RPMI7951 (cell line): ENCODE data around the gene CADM2. TPM values are rescaled to one million over a fixed set of nuclear protein-coding genes. Genes with fewer than 3 reads are reported as not detected.

ENCODE experiments used
- DNase-seq: peaks from one replicate; pipeline ENCODE4 v3.0.0-alpha.2; 2012; ENCODE audit warnings: low read depth
- total RNA-seq: library from RNA; depleted of rRNA; stranded (reverse); fragments of >200 nt; shearing (Covaris generic); gene quantifications from 2 replicates; pipeline ENCODE4 v1.2.3, GENCODE V29; 2014

CADM2 gene
- total RNA-seq, 1 experiment from 2014 or later = not detected

- DNase-seq = peak; percentile 2
Observed at GRCh38 chr3:85571835-85572234, 613.0 kb downstream of the CADM2 start.

GRCh38 chr3:85572426-85572825, 613.6 kb downstream of the CADM2 start:
- peak; percentile 5 for DNase-seq

DNA sequence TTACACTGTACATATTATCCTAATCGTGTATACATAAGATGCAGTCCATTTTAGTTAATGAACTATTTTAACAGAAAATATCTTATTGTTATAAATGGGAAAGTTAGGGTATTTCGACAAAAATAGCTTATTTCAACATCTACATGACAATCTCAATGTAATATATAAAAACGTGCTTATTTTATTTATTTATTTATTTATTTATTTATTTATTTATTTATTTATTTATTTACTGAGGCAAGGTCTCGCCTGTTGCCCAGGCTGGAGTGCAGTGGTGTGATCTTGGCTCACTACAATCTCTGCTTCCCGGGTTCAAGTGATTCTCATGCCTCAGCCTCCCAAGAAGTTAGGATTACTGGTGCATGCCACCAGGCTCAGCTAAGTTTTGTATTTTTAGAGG, 614.2 kb downstream of the CADM2 start:
- DNase-seq = no peak

DNA sequence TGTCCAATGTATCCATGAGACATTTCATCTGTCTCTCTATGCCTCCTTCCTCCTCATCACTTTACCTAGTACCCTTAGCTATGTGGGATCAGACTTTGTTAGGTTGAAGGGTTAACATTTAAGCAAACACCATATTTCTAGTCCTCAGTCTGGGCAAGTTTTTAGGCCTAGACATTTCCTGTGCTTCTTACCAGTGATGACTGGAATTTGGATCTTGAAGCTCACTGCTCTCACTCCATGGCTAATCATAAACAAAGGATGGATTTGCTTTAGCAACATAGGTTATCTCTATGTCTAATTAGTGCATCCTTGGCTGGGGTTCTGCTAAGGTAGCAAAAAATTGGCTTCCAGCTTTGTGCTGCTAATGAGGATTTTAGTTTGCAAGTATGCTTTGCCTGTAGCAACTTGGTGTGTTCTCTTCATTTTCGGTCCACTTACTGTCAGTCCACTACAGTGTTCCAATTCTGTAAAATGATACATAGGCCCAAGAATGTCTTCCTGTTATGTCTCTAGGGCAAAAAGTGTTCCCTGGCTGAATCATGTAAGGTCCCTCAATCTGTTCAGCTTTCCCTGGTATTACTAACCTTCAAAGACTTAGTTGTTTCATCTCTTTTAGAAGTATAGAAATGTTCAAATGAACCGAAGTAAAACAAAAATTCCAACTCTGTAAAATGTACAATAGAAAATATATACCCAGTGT, 615.4 kb downstream of the CADM2 start:
- no peak for DNase-seq

- DNase-seq = peak; percentile 34
Observed at GRCh38 chr3:85576091-85576690, 617.4 kb downstream of the CADM2 start.

GRCh38 chr3:85576697-85577200, 618.0 kb downstream of the CADM2 start:
- no peak for DNase-seq

DNA sequence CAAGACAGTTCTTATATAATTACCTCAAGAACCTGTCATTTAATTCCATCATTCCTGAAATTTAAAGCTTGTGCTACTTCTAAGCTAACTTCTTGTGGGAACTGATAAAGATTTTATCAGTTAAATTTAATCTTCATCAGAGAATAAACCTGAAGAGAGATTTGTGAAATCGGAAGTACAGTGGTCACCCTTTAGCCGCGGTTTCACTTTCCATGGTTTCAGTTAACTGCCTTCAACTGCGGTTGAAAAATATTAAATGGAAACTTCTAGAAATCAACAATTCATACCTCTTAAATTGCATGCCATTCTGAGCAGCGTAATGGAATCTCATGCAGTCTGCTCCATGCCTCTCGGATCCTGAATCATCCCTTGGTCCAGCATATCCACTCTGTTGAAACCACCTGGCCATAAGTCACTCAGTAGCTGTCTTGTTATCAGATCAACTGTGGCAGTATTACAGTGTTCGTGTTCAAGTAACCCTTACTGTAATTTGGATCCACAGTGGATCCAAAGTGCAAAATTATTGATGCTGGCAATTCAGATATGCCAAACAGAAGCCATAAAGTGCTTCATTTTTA, 626.1 kb downstream of the CADM2 start:
- no peak for DNase-seq

GRCh38 chr3:85586018-85586417, 627.2 kb downstream of the CADM2 start:
- DNase-seq = no peak

DNA sequence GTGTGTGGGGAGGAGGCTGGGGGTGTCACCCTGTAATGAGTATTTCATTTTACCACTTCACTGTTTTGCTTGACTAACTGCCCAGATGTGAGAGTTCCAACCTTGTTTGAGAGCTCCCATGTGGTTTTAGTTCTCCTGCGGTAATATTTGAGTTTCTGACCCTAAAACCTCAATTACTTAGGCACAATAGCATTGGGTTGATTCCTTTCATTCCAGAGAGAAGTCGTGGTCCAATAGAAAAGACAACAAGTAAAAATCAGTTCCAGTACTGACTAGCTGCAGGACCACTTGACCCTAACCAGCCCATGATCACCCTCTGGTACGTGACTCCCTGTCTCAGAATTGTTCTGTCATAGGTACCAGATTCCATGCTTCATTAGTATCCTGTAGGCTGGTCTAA, 630.4 kb downstream of the CADM2 start:
- peak; percentile 1 for DNase-seq

DNA sequence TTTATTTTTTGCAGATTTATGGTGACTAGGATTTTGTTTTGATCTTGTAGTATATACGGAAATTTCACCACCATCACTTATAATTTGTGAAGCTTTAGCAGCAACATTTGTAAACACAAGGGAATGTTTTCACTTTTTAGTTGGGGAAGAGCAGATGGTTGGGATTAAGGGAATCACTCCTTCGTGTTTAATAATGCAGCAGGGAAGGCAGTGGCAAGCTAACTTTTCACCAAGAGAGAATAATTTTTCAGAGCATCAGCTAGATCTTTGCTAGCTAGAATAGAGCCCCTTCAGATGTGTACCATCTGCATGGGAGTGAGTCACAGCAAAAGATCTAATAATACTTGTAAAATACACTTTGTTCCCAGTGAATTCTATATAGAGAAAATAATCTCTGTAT, 632.7 kb downstream of the CADM2 start:
- DNase-seq = no peak

GRCh38 chr3:85592256-85592655, 633.5 kb downstream of the CADM2 start:
- no peak for DNase-seq

DNA sequence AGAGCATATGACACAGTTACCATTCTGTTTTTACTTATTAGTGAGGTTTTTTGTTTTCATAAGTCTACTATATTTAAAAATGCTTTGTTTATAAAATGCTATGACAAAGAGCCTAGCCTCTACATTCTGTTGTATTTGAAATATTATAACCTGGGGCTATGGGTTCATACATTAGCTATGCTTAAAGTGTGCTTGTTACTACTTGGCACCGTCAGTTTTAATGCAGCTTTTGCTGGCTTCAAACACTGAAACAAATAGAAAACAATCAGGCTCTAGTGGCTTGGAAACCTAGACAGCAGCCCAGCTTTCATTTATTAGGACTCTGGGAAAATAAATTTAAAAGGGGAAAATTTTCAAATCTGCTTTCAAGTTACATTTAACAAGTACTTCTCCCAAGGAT, 635.9 kb downstream of the CADM2 start:
- no peak for DNase-seq

- no peak for DNase-seq
Observed at GRCh38 chr3:85603378-85603777, 644.6 kb downstream of the CADM2 start.

- no peak for DNase-seq
Observed at GRCh38 chr3:85604641-85605040, 645.9 kb downstream of the CADM2 start.

GRCh38 chr3:85605066-85605465, 646.3 kb downstream of the CADM2 start:
- DNase-seq = no peak

DNA sequence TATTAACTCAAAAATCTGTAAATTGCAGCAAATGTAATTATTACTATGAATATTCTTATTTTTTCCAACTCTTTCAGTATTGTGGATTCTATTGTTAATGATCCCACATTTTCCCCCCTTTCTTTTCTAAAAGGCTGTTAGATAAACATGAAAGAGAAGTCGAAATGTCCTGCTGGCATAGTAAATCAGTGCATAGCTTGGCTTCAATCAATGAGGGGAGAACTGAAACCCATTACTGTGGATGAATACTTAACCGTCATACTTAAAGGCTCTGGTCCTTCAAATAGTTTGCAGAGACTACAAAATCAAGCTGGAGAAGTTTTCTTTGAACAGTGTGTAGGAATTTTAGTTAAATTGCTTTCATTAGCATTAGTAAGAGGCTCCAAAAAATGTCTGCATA, 667.9 kb downstream of the CADM2 start:
- DNase-seq = no peak

GRCh38 chr3:85627932-85628331, 669.1 kb downstream of the CADM2 start:
- DNase-seq = no peak

GRCh38 chr3:85631070-85631469, 672.3 kb downstream of the CADM2 start:
- DNase-seq = no peak

DNA sequence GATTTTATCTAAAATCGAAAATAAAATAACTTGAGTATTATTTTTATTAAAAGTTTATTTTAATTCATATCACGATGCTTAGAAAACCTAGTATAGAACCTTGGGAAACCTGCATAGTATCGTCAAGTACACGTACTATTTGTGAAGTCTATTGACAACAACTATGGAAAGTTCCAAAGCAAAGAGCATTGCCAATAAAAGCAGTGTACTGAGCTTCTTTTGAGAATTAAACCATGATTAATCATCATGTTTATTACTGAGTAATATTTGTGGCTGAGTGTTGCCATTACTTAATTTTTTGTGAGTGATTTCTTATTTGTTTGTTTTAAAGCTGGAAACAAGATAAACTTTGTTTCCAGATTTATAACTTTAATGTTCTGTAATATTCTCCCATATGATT, 674.1 kb downstream of the CADM2 start:
- DNase-seq = no peak

DNA sequence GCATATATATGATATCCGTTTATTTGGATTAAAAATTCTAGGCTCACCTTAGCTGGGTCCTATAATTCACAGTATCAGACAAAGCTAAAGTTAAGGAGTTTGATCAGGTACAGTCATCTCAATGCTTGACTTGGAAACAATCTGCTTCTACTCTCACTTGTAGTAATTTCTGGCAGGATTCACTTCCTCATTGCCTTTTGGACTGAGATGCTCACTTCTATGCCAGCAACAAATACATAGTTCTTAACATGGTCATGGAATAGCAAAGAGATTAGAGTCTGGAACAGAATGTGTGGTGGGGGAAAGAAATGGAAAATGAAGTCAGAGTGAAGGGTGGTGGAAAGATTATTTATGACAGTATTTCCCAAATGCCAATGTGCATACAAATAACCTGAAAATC, 693.6 kb downstream of the CADM2 start:
- no peak for DNase-seq

DNA sequence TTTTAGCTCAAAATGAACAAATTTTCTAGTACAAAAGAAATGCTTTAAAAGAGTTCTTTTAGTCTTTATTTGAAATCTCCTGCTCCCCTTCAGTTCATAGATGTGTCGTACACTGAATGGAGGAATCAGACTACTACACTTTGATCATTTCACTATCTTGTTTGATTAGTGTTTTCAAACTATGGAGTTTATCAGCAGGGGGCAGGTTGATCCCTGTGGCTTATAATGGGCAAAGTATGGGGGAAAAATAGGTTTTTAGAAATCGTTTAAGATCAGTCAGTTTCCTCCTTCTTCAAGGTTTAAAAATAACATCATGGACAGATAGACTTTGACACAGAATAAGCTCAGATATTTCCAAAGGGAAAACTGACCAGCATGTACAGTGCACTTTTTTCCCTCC, 701.7 kb downstream of the CADM2 start:
- DNase-seq = no peak

GRCh38 chr3:85662462-85662861, 703.7 kb downstream of the CADM2 start:
- DNase-seq = no peak

- no peak for DNase-seq
Observed at GRCh38 chr3:85667744-85668143, 709.0 kb downstream of the CADM2 start.
